Measurements from ENCODE around the gene OPRL1.

Gene OPRL1

DNA sequence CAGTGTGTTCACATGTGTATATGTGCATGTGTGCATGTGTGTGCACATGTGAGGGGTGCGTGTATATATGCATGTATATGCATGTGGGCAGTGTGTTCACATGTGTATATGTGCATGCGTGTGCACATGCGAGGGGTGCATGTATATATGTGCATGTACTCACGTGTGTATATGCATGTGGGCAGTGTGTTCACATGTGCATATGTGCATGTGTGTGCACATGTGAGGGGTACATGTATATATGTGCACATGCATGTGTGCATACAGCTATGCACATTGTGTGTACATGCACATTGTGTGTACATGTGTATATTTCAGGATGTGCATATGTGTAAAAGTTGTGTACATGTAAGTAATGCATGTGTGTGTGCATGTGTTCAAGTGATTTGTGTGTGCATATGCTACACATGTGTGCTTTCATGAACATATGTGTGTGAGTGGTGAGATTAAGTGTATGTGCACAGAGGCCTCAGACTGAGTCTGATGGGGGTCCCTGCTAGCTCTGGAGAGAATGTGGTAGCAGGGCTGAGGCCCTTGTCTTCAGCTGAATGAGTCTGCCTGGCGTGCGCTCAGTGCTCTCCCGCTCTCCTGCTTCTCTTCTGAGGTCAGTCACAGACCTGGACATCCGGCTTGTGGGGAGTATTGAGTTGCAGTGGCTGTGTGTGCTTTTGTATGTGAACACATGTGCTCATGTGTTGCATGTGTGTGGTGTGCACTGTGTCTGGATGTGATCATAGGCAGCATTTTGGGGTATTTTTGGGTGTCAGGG, 64.4 kb downstream of the OPRL1 start:
- no peak for DNase-seq (ENCODE audit: low read depth)

DNA sequence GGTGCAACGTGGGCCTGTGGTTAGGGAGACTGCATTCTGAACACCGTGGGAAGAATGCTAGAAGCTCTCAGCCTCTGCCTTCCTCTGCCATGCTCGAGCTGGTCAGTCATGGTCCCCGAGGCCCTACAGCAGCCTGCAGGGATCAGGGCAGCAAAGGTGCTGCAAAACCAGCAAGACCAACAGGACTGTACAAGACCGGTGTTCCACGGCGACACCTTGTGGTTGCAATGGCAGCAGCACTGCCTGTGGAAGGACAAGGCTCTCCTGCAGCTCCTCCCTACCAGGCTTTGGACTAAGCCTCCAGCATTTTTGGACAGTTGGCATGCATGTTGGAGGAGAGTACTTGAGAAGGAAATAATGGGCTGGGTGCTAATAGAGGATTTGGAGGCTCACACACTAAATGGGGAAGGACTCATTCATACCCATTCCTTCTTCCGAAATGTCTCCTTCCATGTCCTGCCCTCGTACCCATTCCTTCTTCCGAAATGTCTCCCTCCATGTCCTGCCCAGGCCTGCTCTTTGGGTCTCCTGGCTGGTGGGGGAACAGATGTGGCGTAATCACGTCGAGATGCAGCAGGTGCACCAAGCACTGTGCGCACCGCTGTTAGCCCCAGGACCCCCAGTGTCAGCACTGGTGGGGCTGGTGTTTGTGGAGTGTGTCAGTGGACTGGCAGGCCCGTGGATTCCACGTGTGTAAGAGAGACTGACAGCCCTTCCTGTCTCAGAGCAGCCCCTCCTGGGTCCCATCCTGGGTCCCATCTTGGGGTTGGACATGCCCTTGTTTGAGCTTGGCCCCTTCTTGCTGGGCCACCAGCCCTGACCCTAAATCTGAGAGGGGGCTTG, 65.8 kb downstream of the OPRL1 start:
- no peak for DNase-seq (ENCODE audit: low read depth)

GRCh38 chr20:64146301-64146935, 66.5 kb downstream of the OPRL1 start:
- no peak for DNase-seq (ENCODE audit: low read depth)

DNA sequence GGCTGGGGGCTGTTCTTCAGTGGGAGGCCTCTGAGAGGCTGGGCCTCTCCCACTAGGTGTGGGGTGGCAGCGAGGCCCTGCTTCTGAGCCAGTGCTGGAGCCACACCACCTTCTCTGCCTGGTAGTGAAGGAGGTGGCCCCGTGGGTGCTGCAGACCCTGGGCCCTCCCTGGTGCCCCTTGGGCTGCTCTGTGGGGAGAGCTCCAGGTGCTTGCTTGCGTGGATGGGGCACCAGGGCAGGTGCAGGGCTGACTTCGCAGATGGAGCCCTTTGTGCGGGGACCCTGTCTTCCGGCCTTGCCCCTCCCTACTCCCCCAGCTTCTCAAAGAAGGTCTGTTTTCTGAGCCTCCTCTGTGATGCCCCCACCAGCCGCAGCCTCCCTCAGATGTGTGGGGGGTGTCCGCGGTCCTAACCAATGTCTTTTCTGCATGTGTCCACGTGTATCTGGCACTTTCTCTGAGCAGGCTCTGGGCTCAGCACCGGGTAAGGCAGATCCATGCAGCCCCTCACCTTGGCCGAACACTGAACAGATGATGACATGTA, 67.1 kb downstream of the OPRL1 start:
- DNase-seq (ENCODE audit: low read depth) = no peak

GRCh38 chr20:64148581-64148980, 68.7 kb downstream of the OPRL1 start:
- DNase-seq (ENCODE audit: low read depth) = no peak

DNA sequence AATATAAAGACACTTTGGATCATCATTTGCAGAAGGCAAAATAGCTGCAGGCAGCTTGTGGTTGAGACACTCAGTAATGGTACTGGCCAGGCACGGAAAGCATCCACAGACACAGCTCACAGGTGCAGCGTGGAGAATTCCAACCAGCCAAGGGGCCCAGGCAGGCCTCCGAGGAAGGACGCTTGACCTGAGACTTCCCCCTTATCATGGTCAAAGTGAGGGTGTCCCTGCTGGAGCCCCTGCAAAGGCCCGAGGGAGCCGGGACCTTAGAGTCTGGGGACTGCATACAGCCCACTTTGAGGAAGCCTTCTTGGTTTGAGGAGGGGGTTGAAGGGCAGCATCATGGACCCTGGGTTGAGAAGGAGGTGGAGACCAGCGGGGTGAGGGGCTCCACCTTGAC, 69.3 kb downstream of the OPRL1 start:
- DNase-seq (ENCODE audit: low read depth) = no peak

- DNase-seq (ENCODE audit: low read depth) = no peak
Observed at GRCh38 chr20:64149809-64150560, 70.1 kb downstream of the OPRL1 start.
